HG02840 (cell line): ENCODE results near the gene IGF2.
"Not testable (repeated sequence)": the region's sequence is repeated elsewhere in the genome, so short reads cannot be mapped to it uniquely, and the experiment has no call there.

Experiments
- ATAC-seq: cut with Tn5 transposase; IDR thresholded peaks from one replicate; pipeline ENCODE4 v1.9.1; 2021; ENCODE audit warnings: mild to moderate bottlenecking, moderate library complexity, moderate number of reproducible peaks; ENCODE audit not compliant: unreplicated experiment, low FRiP score

The IGF2 gene, protein sequence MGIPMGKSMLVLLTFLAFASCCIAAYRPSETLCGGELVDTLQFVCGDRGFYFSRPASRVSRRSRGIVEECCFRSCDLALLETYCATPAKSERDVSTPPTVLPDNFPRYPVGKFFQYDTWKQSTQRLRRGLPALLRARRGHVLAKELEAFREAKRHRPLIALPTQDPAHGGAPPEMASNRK

DNA sequence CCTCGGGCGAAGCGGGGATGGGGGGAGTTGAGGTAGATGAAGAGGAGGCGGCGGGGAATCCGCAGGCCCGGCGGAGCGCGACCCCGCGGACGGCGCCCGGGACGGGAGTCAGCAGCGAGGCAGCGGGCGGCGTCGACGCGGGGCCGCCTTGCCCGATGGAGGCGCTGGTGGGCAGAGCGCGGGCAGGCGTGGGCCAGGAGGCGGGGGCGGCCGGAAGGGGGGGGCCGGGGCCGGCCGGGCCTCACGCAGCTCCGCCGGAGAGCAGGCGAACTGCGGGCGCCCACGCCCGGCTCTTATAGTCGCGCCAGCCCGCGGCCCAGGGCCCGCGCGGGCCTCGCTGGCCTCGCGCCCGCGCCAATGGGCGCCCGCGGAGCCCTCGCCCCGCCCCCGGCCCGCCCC is at the start of gene IGF2:
Gene IGF2 (minus strand): TSS at position 267 of the 399 bp plus-strand sequence. CDS start 3,866 bp downstream, outside the sequence.
- no peak for ATAC-seq

DNA sequence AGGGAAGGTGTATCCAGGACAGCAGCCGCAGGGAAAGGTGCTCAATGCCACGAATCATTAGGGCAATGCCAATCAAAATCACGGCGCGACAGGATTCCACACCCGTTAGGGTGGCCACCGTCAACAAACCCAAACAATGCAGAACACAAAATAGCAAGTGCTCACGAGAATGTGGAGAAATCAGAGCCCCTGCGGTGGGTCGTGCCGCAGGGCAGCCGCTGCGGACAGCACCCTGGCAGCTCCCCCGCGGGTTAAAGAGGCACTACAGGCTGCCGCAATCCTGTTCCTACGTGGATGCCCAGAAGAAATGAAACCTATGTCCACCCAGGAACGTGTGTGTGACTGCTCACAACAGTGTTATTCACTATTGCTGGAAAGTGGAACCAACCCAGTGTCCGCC is 49.6 kb upstream of the IGF2 start:
- no peak for ATAC-seq

DNA sequence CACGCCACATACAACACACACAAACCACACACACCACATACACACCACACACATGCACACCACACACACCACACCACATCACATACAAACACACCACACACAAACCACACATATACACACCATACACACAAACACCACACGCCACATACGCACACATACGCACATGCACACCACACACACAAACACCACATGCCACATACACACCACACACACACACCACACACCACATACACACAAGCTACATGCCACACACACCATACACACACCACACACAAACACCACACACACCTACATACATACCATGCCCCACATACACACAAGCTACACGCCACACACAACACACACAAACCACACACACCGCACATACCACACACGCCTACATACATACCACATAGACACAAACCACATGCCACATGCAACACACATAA is 48.1 kb upstream of the IGF2 start:
- no peak for ATAC-seq

DNA sequence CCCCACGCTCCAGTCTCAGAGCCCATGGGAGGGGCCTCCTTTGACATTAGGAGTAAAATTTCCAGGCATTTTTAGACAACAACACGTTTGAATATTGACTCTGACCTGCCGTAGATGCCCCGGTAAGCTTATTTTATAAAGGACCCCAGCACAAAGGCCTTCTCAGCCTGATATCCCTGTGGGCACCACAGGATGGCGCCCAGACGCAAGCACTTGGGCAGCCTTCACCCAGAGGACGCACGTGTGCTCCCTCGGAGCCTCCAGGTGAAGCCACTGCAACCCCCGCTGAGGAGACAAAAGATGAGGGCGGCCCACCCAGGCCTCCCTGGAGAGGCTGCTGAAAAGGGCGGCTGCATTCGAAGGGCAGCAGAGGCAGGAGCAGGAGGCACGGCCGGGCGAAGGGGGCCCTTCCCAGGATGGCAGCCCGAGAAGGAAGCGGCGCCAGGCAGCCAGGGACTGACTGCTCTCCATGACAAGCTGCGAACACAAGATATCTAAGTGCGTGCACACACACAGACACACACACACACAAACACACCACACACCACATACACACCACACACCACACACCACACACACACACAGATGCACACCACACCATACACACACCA is 47.6 kb upstream of the IGF2 start:
- no peak for ATAC-seq

DNA sequence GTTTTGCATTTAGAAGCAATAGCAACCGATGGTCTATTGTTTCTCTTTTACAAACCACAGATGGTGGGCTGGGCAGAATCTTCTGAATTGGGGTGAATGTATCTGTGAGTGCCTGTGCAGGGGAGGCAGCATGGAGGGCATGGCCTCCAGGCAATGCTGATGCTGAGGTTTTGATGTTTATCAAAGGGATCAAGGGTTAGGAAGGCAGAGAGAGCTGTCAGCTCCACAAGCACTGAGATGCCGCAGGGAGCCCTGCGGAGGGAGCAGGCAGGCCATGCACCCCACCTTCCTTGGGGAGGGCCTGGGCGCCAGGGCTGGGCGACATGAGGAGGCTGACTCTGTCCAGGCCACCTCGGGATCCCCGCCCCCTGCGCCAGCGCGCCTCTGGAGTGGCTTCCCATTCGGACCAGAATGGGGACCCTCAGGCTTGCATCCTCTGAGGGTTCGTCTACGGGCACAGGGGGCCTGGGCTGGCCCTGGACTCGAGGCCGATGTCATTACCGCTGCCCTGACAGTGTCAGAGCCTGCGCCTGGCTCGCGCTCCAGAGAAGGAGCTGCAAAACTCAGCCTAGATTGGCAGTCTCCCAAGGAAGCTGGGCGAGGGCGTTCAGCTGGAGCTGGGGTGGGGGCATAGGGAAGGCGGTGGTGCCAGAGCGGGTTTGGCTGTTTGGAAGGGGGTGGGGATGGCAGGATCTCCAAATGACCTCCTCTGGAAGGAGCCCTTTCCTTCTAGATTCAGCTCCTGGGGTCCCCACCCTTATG is 46.3 kb upstream of the IGF2 start:
- no peak for ATAC-seq

DNA sequence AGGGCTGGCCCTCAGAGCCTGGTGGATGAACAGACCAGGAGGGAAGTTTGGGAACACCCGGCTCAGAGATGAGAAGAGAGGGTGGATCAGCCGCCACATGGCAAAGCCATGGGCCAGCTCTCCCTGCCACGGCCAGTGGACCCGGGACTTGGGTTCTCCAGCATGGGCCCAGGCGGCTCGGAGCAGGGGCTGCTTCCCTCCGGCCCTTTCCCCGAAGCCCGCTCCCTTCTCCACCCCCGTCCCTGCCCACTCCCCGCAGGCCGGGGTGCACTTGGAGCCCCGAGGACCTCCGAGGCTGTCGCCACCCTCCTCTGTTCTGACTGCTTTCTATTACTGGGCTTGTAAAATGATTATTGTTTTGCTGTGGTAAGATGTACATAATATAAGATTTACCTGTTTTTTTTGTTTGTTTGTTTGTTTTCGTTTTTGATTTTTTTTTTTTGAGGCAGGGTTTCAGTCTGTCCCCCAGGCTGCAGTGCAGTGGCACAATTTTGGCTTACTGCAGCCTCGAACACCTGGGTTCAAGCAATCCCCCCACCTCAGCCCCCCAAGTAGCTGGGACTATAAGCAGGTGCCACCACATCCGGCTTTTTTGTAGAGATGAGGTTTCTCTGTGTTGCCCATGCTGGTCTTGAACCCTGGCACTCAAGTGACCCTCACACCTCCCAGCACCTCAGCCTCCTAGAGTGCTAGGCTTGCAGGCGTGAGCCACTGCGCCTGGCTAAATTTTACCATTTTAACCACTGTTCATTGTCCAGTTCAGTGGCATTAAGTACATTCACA is 43.7 kb upstream of the IGF2 start:
- no peak for ATAC-seq

DNA sequence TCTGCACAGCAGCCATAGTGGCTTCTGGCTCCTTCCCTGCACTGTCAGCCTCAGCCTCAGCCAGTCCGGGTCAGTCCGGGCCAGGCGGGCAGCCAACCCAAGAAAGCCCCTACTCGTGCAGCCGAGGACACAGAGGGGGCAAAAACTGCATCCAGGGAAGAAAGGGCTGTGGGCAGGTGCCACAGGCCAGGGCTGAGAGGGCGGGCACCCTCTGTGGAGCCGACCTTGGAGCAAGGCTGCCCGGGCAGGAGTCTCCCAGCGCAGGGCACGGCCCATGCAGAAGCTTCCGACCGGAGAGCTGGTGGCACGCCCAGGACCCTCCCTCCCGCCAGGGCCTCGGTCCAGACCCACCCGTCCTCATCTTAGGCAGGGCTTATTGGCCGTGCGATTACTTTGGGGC is 42.9 kb upstream of the IGF2 start:
- no peak for ATAC-seq

DNA sequence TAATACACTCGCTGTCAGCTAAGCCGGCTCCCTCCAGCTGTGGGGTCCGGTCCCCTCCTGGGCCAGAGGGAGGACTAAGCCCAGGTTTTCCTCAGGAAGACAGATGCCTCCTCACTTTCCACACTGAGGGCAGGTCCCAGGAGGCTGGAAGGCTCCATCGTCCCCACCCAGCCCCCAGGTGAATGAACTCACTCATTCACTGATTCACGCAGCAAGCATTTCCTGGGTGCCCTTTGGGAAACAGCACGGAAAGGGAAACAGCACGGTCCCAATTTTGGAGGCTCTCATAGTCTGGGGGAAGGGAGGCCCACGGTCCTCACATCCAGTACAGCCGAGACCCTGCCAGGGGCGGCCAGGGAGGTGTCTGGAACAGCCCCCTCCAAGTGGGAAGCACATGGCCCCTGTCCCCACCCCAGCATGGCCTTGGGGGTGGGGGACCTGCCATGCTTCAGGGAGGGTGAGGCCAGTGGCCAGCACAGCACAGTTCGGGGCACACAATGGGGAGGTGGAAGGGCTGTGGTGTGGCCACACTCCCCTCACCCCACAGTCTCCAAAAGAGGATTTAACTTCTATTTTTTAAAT is 41.7 kb upstream of the IGF2 start:
- ATAC-seq = no peak

DNA sequence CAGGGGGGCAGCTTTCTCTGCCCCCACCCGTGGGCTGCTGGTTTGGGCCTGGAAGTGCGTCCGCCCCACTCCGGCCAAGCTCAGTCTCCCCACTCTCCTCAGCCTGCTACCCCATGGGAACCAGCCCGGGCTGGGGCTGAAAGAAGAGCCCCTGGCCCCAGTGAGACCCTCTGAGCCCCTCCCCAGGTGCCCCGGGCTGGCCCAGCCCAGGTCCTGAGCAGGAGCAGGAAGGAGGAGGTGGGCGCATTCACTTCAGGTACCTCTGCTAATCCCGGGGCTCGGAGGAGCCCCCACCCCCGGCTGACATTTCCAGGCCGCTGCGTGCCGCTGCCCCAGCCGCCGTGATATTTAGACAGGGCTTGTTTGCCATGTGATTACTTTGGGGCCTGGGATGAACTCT is 41.2 kb upstream of the IGF2 start:
- ATAC-seq = no peak

DNA sequence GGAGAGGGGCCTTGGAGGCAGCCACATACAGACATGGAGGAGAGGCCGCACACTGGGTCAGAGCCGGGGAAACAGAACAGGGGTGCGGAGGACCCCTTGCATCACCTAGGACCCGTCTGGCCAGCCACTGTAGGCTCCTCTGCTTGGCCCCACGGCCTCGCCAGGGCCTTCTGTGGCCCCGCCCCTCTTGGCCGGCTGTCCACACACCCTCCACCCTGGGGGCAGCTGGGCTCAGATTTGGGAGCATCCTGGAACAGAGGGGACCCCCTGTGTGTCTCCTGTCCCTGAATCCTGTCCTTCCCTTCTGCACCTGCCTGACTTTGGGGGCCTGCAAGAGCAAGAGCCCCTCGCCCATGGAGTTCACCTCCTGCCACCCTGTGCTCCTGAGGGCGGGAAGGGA is 40.3 kb upstream of the IGF2 start:
- ATAC-seq = no peak

DNA sequence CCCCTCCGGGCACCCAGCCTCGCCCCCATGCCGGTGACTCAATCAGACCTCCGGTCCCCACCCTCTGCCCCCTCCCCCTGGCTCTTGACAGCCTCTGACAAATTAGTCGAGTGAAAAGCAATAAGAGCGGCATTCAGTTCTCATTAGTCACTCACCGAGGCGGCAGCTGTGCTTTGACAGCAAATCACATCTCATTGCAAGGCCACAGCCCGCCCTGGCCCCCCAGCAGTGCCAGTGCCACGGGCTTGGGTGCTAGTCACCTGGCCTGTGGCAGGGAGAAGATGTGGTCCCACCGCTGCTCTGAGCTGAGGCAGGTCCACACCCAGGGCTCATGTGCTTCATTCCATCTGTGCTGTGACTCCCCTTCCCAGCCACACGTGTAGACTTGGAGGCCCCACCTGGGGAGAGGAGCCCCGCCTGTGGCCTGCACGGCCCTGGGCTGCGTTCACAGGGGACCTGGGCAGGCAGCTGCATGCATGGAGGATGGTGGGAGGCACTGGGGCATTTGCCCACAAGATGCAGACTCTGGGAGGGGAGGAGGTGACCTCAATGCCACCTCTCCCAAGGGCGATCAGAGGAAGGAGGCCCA is 39.8 kb upstream of the IGF2 start:
- ATAC-seq = no peak

DNA sequence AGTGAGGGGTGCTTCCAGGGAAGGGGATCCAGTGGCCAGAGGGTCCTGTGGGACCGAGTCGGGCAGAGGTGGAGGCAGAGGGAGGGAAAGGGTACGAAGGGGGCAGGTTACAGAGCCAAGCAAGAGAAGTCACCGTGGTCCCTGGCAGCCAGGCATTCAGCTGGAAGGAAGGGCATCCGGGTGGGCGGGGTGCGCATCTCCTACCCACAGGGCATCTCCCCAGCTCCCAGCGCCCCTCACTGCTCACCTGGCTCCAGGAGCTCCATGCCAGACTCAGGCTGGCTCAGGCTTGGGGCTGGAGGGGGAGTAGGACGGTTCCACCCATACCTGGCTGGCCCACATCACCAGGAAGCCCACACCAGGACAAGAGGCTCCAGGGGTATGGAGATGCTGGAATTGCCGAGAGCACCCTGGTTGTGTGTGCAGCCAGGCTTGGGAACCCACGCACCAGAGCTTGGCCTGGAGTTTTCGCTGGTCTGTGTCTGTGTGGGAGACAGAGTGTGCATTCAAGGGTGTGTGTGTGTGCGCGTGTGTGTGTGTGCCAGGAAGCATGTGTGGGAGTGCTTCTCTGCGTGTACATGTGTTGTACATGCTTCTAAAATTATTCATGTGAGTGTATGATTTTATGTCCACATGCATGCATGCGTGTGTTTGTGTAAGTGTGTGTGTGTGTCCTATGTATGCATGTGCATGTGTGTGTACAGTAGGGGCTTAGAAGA is 39.0 kb upstream of the IGF2 start:
- not testable (repeated sequence) for ATAC-seq

DNA sequence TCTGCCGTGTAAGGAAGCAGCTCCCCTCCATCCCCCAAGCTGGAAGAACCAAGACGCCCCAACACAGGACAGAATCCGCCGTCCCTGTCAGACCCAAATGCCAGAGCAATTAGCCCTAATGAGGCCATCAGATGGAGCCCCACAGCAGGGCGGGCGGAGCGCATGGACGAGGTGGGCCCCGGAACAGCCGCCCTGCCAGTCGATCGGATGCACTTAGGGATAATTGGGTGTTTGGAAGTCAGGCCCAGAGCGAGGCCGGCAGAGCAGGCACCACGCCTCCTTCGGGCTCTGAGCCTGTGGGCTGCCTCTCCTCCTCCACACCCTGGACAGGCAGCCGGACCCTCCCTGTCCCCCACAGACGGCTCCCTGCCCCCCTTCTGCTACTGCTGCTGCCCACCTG is 37.9 kb upstream of the IGF2 start:
- no peak for ATAC-seq

DNA sequence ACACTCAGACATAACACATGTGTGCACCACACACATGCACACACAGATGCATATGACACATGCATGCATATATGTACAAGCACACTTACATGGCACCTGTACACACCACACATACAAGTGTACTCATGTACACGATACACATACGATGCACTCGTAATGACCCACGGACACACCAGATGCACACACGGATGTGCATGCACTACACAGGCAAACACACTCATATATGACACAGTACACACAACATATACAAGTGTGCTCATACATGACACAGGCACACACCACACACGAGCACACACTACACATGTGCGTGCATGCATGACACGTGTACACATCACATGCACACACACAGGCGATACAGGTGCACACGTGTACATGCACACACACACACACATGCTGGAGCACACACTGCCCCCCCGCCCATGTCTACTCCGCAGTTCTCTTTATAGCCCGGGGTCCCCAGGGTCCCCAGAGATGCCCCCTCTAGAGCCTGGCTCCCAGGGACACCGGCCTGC is 37.3 kb upstream of the IGF2 start:
- ATAC-seq = no peak

DNA sequence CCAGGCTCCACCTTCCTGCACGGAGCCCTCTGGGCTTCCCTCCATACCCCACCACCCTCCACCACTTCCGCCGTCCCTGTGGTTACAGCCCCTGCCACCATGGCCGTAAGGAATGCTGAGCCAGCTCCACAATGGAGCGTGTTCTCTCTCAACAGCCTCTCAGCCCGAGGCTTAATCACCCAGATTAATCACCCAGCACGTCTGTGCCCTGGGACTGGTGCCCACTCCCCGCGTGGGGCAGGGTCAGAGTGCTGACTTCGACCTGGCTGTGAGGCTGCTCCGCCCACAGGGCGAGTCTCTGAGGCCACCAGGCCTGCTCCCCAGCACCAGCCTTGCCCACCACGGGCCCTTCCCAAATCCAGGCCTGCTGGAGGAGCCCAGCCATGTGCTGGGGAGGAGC is 36.5 kb upstream of the IGF2 start:
- no peak for ATAC-seq

DNA sequence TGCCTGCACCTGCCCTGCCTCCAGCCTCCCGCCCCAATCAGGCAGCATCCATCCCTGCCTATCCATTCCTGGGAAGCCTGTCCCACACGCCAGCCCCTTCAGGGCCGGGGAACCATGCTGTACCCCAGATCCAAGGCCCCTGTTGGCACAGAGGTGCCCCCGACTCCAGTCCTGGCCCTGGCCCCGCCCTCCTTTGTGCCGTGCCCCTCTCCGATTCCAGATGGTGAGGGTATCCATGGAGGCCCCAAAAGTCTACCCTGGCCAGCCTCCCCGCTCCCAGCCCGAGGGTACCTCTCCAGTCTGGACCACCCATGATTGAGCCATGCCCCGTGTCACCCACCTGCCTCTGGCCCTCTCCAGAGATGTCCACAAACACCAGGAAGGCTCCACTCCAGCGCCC is 35.2 kb upstream of the IGF2 start:
- no peak for ATAC-seq

DNA sequence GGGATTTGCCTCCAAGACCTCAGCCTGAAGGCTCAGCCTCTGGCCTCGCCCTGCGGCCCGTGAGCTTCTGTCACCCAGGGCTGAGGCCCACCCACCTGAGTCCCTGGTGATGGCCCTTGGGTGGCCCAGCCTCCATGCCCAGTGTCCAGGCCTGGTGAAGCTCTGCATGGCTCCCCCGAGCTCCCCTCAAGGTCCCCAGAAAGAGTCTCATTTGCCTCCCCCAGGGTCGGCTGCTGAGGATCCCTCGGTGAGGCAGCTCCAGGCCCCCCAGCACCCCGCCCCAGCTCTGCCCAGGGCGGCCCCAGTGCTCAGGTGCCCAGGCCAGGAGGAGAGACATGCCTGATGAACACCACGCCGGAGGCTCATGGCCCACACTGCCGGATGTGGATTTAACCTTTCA is 34.6 kb upstream of the IGF2 start:
- ATAC-seq = no peak

DNA sequence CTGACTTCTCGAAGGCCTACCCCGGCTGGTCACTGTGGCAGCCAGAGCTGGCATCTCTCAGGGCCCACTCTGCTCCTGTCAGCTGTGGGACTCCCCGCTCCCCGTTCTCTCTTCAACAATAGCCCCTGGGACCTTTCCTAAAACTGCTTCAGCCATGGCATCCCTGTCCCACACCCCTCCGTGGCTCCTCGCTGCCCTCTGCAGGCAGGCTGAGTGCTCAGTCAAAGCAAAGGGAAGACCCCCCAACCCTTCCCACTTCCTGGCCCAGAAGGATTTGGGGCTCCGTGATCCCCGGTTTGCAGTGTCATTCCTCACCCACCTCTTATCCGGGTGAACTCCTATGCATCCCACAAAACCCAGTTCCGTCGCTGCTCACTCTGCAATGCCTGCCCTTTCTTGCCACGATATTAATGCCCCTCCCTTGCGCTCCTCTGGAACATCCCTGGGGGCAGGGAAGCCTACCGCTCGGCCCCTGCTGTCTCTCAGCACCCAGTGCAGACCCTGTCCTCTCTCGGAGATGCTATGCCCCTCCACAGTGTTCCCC is 34.0 kb upstream of the IGF2 start:
- no peak for ATAC-seq

DNA sequence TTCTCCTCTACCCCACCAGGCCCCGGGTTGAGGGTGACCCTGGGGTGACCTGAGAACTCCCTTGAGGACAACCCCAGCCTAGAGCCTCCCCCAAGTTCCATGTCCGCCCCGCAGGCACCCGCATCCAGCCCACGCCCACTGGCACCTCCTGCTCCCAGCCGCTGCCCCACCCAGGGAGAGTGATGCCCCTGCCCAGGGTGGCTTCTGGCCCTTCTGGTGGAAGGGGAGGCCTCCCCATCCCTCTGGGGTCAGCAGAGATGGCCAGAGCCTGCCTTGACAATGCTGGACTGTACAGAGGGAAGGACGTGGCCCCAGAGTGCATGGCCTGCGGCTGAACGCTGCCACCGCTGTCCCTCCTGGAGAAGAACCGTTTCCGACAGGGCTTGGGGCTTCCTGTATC is 33.5 kb upstream of the IGF2 start:
- no peak for ATAC-seq
